HG02763 (cell line): ENCODE results near the gene PLEKHD1.

ENCODE experiments used
- ATAC-seq: cut with Tn5 transposase; IDR thresholded peaks from one replicate; pipeline ENCODE4 v1.9.1; 2021; ENCODE audit warnings: mild to moderate bottlenecking, moderate library complexity; ENCODE audit not compliant: unreplicated experiment

The PLEKHD1 gene

GRCh38 chr14:69518289-69519101, 34.0 kb downstream of the PLEKHD1 start:
- no peak for ATAC-seq

- no peak for ATAC-seq
These were observed 34.9 kb downstream of the PLEKHD1 start for GRCh38 chr14:69519204-69520100.

GRCh38 chr14:69522026-69522425, 37.5 kb downstream of the PLEKHD1 start:
- no peak for ATAC-seq

- no peak for ATAC-seq
These were observed 41.4 kb downstream of the PLEKHD1 start for GRCh38 chr14:69525896-69526295.

GRCh38 chr14:69527635-69528034, 43.1 kb downstream of the PLEKHD1 start:
- ATAC-seq = no peak

GRCh38 chr14:69528143-69528542, 43.6 kb downstream of the PLEKHD1 start:
- ATAC-seq = no peak

- ATAC-seq = no peak
These were observed 44.4 kb downstream of the PLEKHD1 start for GRCh38 chr14:69528930-69529329.

- ATAC-seq = no peak
These were observed 45.0 kb downstream of the PLEKHD1 start for GRCh38 chr14:69529563-69529962.

GRCh38 chr14:69530095-69530494, 45.6 kb downstream of the PLEKHD1 start:
- ATAC-seq = no peak

GRCh38 chr14:69531135-69531534, 46.6 kb downstream of the PLEKHD1 start:
- ATAC-seq = no peak

- no peak for ATAC-seq
These were observed 48.2 kb downstream of the PLEKHD1 start for GRCh38 chr14:69532561-69533340.

- no peak for ATAC-seq
These were observed 50.8 kb downstream of the PLEKHD1 start for GRCh38 chr14:69535230-69535848.

GRCh38 chr14:69536971-69537370, 52.4 kb downstream of the PLEKHD1 start:
- no peak for ATAC-seq

- ATAC-seq = no peak
These were observed 53.4 kb downstream of the PLEKHD1 start for GRCh38 chr14:69537900-69538299.

GRCh38 chr14:69538766-69539165, 54.2 kb downstream of the PLEKHD1 start:
- no peak for ATAC-seq

- ATAC-seq = no peak
These were observed 55.3 kb downstream of the PLEKHD1 start for GRCh38 chr14:69539631-69540410.

- no peak for ATAC-seq
These were observed 56.3 kb downstream of the PLEKHD1 start for GRCh38 chr14:69540654-69541335.

GRCh38 chr14:69542311-69542710, 57.8 kb downstream of the PLEKHD1 start:
- no peak for ATAC-seq
